ENCODE measurements around the gene NSG2.

DNA sequence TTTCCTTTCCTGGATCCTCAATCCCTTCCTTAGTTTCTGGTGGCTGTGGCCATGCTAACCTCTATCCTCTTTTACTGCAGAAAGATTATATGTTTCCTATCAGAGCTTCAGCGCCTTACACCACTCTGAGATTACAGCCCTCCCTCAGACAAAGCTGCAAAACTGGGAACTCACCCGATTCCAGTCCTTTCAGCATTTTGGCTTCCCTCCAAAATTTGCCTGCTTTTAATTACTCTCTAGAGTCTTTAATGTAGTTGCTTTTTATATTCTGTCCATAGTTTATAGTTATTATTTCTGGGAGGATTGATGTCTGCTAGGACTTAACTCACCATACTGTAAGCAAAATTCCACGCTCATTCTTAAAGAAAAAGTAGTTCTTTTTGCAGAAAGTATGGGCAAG, 110.2 kb downstream of the NSG2 start:
- TF ChIP-seq, protein P1, sequence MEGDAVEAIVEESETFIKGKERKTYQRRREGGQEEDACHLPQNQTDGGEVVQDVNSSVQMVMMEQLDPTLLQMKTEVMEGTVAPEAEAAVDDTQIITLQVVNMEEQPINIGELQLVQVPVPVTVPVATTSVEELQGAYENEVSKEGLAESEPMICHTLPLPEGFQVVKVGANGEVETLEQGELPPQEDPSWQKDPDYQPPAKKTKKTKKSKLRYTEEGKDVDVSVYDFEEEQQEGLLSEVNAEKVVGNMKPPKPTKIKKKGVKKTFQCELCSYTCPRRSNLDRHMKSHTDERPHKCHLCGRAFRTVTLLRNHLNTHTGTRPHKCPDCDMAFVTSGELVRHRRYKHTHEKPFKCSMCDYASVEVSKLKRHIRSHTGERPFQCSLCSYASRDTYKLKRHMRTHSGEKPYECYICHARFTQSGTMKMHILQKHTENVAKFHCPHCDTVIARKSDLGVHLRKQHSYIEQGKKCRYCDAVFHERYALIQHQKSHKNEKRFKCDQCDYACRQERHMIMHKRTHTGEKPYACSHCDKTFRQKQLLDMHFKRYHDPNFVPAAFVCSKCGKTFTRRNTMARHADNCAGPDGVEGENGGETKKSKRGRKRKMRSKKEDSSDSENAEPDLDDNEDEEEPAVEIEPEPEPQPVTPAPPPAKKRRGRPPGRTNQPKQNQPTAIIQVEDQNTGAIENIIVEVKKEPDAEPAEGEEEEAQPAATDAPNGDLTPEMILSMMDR (IDR thresholded peaks at IDR 0.05; ENCODE audit: poor library complexity), result no peak
- TF ChIP-seq EZH2 (IDR thresholded peaks at IDR 0.05; ENCODE audit: borderline replicate concordance), result no peak

Data from hepatocyte (in vitro differentiated cells).